ENCODE results near the gene LRMDA. TPM values are rescaled to one million over a fixed set of nuclear protein-coding genes. Genes with fewer than 3 reads are reported as not detected.

The LRMDA gene
- total and polyA plus RNA-seq, 2 of the 13 experiments (the other 11 are each of a cell fraction or from before 2014, with no cell fraction given): 13.4 to 22.0 TPM

DNA sequence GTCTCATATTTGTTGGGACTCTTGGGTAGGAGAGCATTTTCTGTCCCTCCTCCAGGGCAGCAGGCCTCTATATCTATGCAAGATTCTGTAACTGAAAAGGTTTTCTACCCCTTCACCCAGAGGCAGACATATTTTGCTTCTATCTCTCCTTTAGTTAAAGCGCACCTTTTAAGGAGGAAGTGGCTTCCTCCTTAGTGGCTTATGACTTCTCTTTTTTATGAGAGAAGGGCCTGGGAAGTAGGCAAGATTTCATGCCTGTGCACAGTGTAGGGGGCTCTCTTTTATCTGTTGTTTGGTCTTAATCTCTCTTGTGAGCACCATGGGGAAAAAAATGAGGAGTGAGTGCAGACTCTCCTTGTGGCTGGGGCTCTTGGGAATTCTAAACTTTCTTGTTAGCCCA lies 122.1 kb downstream of the LRMDA start (continued):
- TF ChIP-seq, protein P1, sequence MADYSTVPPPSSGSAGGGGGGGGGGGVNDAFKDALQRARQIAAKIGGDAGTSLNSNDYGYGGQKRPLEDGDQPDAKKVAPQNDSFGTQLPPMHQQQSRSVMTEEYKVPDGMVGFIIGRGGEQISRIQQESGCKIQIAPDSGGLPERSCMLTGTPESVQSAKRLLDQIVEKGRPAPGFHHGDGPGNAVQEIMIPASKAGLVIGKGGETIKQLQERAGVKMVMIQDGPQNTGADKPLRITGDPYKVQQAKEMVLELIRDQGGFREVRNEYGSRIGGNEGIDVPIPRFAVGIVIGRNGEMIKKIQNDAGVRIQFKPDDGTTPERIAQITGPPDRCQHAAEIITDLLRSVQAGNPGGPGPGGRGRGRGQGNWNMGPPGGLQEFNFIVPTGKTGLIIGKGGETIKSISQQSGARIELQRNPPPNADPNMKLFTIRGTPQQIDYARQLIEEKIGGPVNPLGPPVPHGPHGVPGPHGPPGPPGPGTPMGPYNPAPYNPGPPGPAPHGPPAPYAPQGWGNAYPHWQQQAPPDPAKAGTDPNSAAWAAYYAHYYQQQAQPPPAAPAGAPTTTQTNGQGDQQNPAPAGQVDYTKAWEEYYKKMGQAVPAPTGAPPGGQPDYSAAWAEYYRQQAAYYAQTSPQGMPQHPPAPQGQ (CRISPR knock-in tag; IDR thresholded peaks at IDR 0.05; ENCODE audit: borderline replicate concordance): no peak

- peaks cover 15% of the 10 kb centered on the region for H3K4me1 ChIP-seq (ENCODE audit: insufficient read depth, low read length)
- H3K9ac ChIP-seq (ENCODE audit: insufficient read depth, low read depth, low read length): no peak overlapping the region
- TF ChIP-seq SOX13 (IDR thresholded peaks at IDR 0.05) (no peak), SOX13 (CRISPR knock-in tag; conservative IDR thresholded peaks at IDR 0.05 in 1 of 2, IDR thresholded peaks at IDR 0.05 in 1 of 2) (peak in 1 of 2 experiments; percentile 47; a peak in 1 of 4 replicates), ZBTB34 (CRISPR knock-in tag; IDR thresholded peaks at IDR 0.05) (no peak), HNF4A (CRISPR knock-in tag; IDR thresholded peaks at IDR 0.05) (peak; percentile 55), SIN3A (IDR thresholded peaks at IDR 0.05; ENCODE audit: borderline replicate concordance, low read depth, low read length) (no peak), HNF4G (IDR thresholded peaks at IDR 0.05; ENCODE audit: borderline replicate concordance, low read depth, low read length) (peak; percentile 41; the same call in 1 of the 2 replicates), HNF4G (CRISPR knock-in tag; IDR thresholded peaks at IDR 0.05; ENCODE audit: borderline replicate concordance, low read depth) (no peak), SOX6 (IDR thresholded peaks at IDR 0.05) (no peak), SOX6 (CRISPR knock-in tag; IDR thresholded peaks at IDR 0.05) (peak; percentile 30; the same call in 1 of the 2 replicates), ZNF230 (CRISPR knock-in tag; IDR thresholded peaks at IDR 0.05) (no peak), CHD4 (IDR thresholded peaks at IDR 0.05; ENCODE audit: borderline replicate concordance, low read length) (no peak), MAFG (CRISPR knock-in tag; IDR thresholded peaks at IDR 0.05) (no peak), YY1 (IDR thresholded peaks at IDR 0.05; ENCODE audit: insufficient read depth, insufficient replicate concordance, low read depth, low read length) (no peak)
- TF ChIP-seq, protein P2, sequence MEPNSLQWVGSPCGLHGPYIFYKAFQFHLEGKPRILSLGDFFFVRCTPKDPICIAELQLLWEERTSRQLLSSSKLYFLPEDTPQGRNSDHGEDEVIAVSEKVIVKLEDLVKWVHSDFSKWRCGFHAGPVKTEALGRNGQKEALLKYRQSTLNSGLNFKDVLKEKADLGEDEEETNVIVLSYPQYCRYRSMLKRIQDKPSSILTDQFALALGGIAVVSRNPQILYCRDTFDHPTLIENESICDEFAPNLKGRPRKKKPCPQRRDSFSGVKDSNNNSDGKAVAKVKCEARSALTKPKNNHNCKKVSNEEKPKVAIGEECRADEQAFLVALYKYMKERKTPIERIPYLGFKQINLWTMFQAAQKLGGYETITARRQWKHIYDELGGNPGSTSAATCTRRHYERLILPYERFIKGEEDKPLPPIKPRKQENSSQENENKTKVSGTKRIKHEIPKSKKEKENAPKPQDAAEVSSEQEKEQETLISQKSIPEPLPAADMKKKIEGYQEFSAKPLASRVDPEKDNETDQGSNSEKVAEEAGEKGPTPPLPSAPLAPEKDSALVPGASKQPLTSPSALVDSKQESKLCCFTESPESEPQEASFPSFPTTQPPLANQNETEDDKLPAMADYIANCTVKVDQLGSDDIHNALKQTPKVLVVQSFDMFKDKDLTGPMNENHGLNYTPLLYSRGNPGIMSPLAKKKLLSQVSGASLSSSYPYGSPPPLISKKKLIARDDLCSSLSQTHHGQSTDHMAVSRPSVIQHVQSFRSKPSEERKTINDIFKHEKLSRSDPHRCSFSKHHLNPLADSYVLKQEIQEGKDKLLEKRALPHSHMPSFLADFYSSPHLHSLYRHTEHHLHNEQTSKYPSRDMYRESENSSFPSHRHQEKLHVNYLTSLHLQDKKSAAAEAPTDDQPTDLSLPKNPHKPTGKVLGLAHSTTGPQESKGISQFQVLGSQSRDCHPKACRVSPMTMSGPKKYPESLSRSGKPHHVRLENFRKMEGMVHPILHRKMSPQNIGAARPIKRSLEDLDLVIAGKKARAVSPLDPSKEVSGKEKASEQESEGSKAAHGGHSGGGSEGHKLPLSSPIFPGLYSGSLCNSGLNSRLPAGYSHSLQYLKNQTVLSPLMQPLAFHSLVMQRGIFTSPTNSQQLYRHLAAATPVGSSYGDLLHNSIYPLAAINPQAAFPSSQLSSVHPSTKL (CRISPR knock-in tag; IDR thresholded peaks at IDR 0.05): 0 out of 2 replicates have a peak, but pooled peaks have one; percentile 27
- TF ChIP-seq, protein P3, sequence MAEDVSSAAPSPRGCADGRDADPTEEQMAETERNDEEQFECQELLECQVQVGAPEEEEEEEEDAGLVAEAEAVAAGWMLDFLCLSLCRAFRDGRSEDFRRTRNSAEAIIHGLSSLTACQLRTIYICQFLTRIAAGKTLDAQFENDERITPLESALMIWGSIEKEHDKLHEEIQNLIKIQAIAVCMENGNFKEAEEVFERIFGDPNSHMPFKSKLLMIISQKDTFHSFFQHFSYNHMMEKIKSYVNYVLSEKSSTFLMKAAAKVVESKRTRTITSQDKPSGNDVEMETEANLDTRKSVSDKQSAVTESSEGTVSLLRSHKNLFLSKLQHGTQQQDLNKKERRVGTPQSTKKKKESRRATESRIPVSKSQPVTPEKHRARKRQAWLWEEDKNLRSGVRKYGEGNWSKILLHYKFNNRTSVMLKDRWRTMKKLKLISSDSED (CRISPR knock-in tag; IDR thresholded peaks at IDR 0.05): no peak
- peak; percentile 58 for DNase-seq (ENCODE audit: low spot score)
- intact Hi-C loops (cut with micrococcal nuclease; ENCODE audit: unreplicated experiment): no loop called here
- no peaks in the 10 kb centered on the region for H4K20me1 ChIP-seq (ENCODE audit: insufficient read depth, low read length)
- no TSS peak for BruUV-seq (replicated peaks)
- no peak overlapping the region for H3K27ac ChIP-seq (ENCODE audit: extremely low read length, insufficient read depth, low read length)
- in situ Hi-C loops (cut with HindIII; ENCODE audit: extremely low pct_ligation_motif_present, low pct_unique_long_range_greater_than_20kb): no loop called here
- no peaks in the 10 kb centered on the region for H3K27me3 ChIP-seq (ENCODE audit: control insufficient read depth in 1 of 2, insufficient read depth in 2 of 2, low read length in 2 of 2)
- H3K36me3 ChIP-seq (replicated peaks in 1 of 2; ENCODE audit: control insufficient read depth in 1 of 2, insufficient read depth in 2 of 2, low read length in 2 of 2): no peaks in the 10 kb centered on the region
- ChIA-PET POLR2A (no interaction called here), CTCF (ENCODE audit: low intra/inter-chr PET ratio, low total read pairs) (no interaction called here)
- H3K9me3 ChIP-seq (ENCODE audit: low read length): no peaks in the 10 kb centered on the region
- no peak overlapping the region for H3K4me2 ChIP-seq (ENCODE audit: low read depth, low read length)
- no peaks in the 10 kb centered on the region for H3K79me2 ChIP-seq (ENCODE audit: insufficient read depth, low read length)
- no peak overlapping the region for H2AFZ ChIP-seq (ENCODE audit: low read length)
- H3K4me3 ChIP-seq (replicated peaks in 1 of 3; ENCODE audit: insufficient read depth in 1 of 3, low read depth in 2 of 3, low read length in 3 of 3): no peak overlapping the region
- peak; percentile 15 for FAIRE-seq
- ATAC-seq: peak; percentile 58
Measured at GRCh38 chr10:75555323-75555722, 123.9 kb downstream of the LRMDA start.

All from HepG2 (cell line).